RKO (cell line): ENCODE measurements around the gene OR2T27.
"Not testable (repeated sequence)": the region's sequence is repeated elsewhere in the genome, so short reads cannot be mapped to it uniquely, and the experiment has no call there.

ENCODE experiments used
- DNase-seq: peaks from one replicate; pipeline ENCODE4 v3.0.0-alpha.2; 2016; ENCODE audit warnings: low spot score

The OR2T27 gene

DNA sequence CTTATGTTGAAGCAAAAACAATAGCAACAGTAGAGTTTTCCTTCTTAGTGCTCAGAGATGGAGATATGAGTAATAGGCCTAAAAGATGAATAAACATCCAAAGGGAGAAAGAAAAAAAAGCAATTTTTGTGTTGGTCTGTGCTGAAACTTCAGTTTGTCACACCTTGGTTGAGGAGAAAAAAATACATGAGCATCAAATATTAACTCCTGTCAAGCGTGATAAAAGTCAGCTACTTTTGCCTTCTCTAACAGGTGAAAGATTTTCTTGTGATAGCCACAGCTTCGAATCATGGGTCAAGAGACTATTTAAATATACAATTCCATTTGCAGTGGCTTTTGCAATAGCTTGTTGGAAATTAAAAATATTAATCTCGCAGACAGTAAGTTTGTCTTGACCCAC, 14.4 kb downstream of the OR2T27 start:
- not testable (repeated sequence) for DNase-seq

DNA sequence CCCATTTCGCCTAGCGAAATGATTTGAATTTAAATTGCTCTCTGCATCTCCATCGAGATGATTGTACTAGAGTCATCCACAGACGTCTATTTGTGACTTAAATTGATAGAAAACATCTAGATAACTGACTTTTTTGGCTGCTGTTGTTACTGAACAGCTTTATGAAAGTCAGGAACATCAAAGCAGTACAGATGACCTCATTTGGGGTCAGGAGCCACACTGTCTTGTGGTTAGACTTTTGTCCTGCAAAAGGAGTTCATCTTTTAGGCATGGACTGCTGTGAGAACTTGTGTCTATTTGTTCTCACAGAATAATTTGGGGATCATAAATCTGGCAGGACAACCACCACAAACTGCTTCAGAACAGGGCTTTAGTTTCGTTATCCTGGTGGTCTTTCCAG, 15.7 kb downstream of the OR2T27 start:
- DNase-seq: not testable (repeated sequence)

DNA sequence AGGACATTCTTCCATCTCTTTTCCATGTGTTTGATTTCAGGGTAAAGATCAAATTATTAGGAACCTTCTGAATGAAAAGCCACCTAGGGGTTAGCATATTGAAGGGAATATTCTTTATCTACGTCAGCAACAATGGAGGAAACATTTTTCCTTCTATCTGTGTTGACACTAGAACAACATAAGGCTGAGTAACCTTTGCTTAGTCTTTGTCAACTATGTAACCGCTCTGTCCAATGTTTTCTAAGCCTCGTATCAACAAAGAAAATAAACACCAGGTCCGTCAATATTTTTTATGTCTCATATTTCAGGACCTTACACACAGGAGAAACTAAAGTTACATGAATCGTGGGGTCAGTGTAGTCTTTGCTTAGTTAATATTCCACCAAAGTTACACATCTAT, 18.7 kb downstream of the OR2T27 start:
- not testable (repeated sequence) for DNase-seq

GRCh38 chr1:248634991-248635390, 20.3 kb downstream of the OR2T27 start, which contains the start of gene OR2T11:
TSS of gene OR2T11 (minus strand) at chr1:248635091. CDS start at chr1:248627128, 7,963 bp downstream.
- DNase-seq: not testable (repeated sequence)

- peak; percentile 6 for DNase-seq
Observed at GRCh38 chr1:248631354-248632008, 23.8 kb downstream of the OR2T27 start.

DNA sequence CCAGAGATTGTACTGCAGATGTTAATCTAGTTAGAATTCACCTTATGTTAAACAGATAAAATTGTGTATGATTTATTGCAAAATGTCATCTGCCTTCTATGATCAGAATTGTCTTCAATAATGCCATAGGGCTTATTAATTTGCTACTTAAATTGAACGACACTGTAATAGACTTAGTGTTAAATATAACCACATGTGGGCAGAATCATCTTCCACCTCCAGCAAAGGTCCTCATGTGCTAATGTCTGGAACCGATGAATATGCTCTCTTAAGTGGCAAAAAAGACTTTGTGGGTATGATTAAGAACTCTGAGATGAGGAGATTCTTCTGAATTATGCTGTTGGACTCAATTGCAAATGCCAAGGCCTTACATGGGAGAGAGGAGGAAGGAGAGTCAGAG, 24.8 kb downstream of the OR2T27 start:
- DNase-seq: no peak

DNA sequence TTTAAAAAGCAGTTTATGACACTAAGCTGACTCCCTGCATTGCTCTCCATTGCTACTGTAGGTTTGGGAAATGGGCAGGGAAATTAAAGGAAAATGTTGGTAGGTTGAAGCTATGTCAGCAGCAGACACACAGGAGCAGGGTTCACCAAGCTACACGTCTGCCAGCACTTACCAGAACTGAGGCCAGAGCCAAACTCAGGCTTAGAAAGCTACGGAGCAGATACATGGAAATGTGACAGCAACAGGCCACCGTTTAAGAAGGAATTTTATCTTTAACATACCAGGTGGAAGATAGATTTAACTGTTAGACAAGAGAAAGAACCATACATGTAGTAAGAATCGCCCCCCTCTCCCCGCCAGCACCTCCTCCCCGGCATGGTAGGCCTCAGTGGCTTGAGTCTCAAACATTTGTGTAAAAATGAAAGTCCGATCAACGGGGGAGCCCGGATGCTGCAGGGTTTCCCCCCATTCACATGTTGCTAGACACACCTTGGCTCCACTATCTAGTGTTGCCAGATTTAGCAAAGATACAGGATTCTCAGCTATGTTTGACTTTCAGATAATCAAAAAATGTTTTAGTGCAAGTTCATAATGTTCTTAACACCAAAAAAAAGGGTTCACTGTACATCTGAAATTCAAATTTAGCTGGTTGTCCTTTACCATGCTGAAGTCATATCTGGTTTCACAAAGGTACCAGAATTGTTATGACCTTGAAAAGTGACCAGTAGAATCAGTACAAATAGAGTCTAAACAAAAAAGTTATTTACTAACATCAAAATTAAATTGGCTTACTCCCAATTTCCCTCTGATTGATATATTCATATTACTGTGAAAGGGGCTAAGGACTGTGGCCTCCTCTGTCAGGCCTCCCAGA, 27.1 kb downstream of the OR2T27 start:
- DNase-seq: no peak

DNA sequence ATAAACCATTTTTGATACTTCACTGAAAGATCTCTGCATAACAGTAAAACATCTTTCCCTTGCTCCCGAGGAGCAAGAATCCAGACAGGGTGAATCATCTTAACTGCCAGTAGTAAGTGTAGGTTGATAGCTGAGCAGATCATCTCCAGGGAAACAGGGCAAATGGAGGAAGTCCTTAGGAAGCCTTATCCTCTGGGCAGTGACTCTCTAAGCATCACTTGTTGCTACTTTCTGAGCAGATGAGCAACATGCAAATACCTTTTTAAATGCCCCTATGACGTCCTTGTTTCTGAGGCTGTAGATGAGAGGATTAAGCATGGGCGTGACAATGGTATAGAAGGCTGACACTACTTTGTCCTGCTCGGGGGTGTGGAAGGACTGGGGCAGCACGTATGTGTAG, 29.4 kb downstream of the OR2T27 start:
- no peak for DNase-seq

DNA sequence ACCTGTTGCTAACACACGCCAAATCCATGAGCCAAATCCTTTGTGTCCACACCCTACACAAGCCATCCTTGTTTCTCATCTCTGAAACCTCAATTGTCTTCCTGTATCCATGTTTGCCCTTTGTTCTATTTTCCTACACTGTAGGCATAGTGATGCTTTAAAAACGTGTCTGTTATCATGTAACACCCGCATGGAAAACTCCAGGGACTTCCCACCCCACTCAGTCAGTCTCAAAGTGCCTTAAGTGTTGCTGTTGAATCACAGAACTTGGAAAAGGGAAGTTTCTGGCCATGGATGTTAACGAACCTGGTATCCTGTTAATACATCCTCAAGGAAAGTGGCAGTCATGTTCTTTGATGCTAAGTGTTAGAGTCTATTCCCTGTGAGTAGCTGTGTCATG, 30.2 kb downstream of the OR2T27 start:
- no peak for DNase-seq

DNA sequence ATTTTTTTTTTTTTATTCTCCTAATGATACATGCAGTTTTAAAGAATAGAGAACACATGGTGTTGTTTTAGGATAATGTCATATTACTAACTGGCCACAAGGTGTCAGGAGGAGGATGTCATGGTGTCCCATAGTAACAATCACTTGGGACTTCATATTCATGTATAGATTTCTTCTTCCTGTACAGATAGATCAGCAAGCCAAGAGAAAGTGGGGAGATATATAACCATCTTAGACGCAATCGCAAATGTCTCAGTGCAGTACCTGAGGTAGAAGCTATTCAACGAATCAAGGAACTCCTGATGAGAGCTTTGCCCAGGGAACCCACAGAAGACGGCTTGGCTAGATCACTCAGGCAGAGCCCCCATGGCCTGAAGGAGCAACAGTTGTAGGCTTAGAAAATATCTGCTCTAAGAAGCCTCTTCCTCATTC, 32.7 kb downstream of the OR2T27 start:
- DNase-seq: peak; percentile 61

DNA sequence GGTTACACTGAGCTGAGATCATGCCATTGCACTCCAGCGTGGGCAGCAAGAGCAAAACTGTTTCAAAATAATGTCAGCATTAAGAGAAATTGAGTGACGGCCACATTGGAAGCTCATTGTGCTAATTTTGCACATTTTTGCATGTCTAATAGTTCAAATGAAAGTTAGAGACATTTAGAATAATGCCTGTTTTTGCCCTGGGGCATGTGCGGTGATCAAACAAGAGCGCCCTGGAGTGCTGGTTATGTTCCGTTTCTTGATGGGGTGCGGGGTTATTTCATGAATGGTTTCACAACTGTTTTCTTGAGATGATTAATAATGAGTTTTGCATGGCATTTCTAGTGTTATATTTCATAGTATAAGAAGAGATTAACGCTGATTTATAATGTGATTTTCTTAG, 33.6 kb downstream of the OR2T27 start:
- DNase-seq: no peak

GRCh38 chr1:248618878-248619277, 36.5 kb downstream of the OR2T27 start:
- peak; percentile 48 for DNase-seq

DNA sequence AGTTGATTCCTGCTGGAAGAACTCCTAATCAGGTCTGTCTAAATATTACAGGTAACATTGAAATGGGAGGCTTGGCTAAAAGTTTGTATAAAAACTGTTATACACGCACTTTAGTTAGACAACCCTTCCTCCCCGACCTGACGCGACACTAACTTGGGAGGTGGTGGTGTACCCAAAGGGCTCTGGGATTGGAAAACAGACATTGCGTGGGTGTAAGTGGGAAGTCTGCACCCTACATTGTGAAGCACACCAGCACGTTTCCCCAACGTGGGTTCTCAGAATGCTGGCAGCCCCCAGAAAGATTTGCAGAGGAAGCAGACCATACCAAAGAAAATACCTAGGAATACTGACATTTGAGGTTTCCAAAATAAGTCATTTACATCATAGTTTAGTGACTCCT, 37.2 kb downstream of the OR2T27 start:
- DNase-seq: no peak

GRCh38 chr1:248613742-248614141, 41.6 kb downstream of the OR2T27 start:
- no peak for DNase-seq

- no peak for DNase-seq
Observed at GRCh38 chr1:248611883-248612414, 43.4 kb downstream of the OR2T27 start.

- DNase-seq: no peak
Observed at GRCh38 chr1:248610301-248610700, 45.0 kb downstream of the OR2T27 start.
